ENCODE measurements around the gene CENPX. TPM values are rescaled to one million over a fixed set of nuclear protein-coding genes. Genes with fewer than 3 reads are reported as not detected.

Gene CENPX
- total RNA-seq, 1 experiment from 2014 or later = 77.9 TPM

- no peak overlapping the region for H3K23ac ChIP-seq (ENCODE audit: insufficient read length, low read depth, low read length)
- no peak overlapping the region for H3T11ph ChIP-seq (ENCODE audit: low read length)
- no peak for DNase-seq
- TF ChIP-seq, protein P1, sequence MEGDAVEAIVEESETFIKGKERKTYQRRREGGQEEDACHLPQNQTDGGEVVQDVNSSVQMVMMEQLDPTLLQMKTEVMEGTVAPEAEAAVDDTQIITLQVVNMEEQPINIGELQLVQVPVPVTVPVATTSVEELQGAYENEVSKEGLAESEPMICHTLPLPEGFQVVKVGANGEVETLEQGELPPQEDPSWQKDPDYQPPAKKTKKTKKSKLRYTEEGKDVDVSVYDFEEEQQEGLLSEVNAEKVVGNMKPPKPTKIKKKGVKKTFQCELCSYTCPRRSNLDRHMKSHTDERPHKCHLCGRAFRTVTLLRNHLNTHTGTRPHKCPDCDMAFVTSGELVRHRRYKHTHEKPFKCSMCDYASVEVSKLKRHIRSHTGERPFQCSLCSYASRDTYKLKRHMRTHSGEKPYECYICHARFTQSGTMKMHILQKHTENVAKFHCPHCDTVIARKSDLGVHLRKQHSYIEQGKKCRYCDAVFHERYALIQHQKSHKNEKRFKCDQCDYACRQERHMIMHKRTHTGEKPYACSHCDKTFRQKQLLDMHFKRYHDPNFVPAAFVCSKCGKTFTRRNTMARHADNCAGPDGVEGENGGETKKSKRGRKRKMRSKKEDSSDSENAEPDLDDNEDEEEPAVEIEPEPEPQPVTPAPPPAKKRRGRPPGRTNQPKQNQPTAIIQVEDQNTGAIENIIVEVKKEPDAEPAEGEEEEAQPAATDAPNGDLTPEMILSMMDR (conservative IDR thresholded peaks at IDR 0.05) = no peak
- no peak overlapping the region for H2AK5ac ChIP-seq (ENCODE audit: insufficient read length, low read length)
- no peak overlapping the region for H4K91ac ChIP-seq (ENCODE audit: insufficient read length, low read depth, low read length)
- Mint-ChIP-seq H3K9me3 (no peaks in the 10 kb centered on the region), H3K4me1 (peaks cover 7 to 24% of the 10 kb centered on the region in 2 experiments), H3K27ac (no peak overlapping the region), H3K4me3 (peak overlapping the region in 1 of 2 experiments; percentile 77; a peak in 2 of 5 replicates), H3K27me3 (ENCODE audit: low read depth) (peaks cover 4% of the 10 kb centered on the region), H3K36me3 (ENCODE audit: insufficient read depth in 1 of 3, low read depth in 3 of 3) (peaks cover 8 to 21% (median 16%) of the 10 kb centered on the region in 3 experiments; a peak in 6 of 7 replicates)
- H3K56ac ChIP-seq (ENCODE audit: insufficient read length, low read depth, low read length) = no peak overlapping the region
- WGBS (ENCODE audit: extremely low coverage, insufficient read length, low lambda C conversion rate) = no CpG with 5 or more reads among the region's 38 CpGs
- H4K8ac ChIP-seq (replicated peaks; ENCODE audit: insufficient read length, low read depth, low read length) = no peak overlapping the region
- H4K20me1 ChIP-seq (ENCODE audit: control insufficient read depth, insufficient read depth, insufficient read length) = no peaks in the 10 kb centered on the region
- no peak overlapping the region for H2BK12ac ChIP-seq (ENCODE audit: insufficient read length, low read depth, low read length)
- no peak overlapping the region for H3K27ac ChIP-seq (ENCODE audit: insufficient read length, low read depth, low read length)
- H2BK15ac ChIP-seq (ENCODE audit: low read depth, low read length) = no peak overlapping the region
- no peak overlapping the region for H2AFZ ChIP-seq (ENCODE audit: low read length)
- H3K27me3 ChIP-seq (ENCODE audit: insufficient read depth, low read length) = no peaks in the 10 kb centered on the region; the same call in 1 of the 2 replicates
- no peaks in the 10 kb centered on the region for H3K9me3 ChIP-seq (ENCODE audit: control insufficient read depth, low read depth, low read length)
- H2BK20ac ChIP-seq (ENCODE audit: low read depth, low read length, poor library complexity, severe bottlenecking) = no peak overlapping the region
- no peak overlapping the region for H3K9ac ChIP-seq (ENCODE audit: extremely low read depth, insufficient read length, low read length)
- H3K79me1 ChIP-seq (ENCODE audit: insufficient read depth, low read depth, low read length, poor library complexity, severe bottlenecking) = no peaks in the 10 kb centered on the region
- H2BK120ac ChIP-seq (ENCODE audit: low read depth, low read length, poor library complexity, severe bottlenecking) = no peak overlapping the region
- no peaks in the 10 kb centered on the region for H3K79me2 ChIP-seq (ENCODE audit: insufficient read depth, low read length)
- H3K4me1 ChIP-seq (ENCODE audit: insufficient read depth, low read length) = no peaks in the 10 kb centered on the region
- no peak overlapping the region for H3K14ac ChIP-seq (ENCODE audit: insufficient read depth, low read length)
- no peak overlapping the region for H3K4ac ChIP-seq (ENCODE audit: low read depth, low read length)
- peaks cover 8% of the 10 kb centered on the region for H3K23me2 ChIP-seq (ENCODE audit: insufficient read length, low read depth, low read length, poor library complexity, severe bottlenecking)
- H3K4me2 ChIP-seq (ENCODE audit: insufficient read depth, insufficient read length, low read length) = no peak overlapping the region
- H2BK5ac ChIP-seq (ENCODE audit: insufficient read length, low read length) = no peak overlapping the region
- no peak overlapping the region for H3K18ac ChIP-seq (ENCODE audit: insufficient read length, low read depth, low read length)
- no peak overlapping the region for H4K5ac ChIP-seq (ENCODE audit: insufficient read length, low read depth, low read length)
Measured at GRCh38 chr17:82033359-82034085, 10.8 kb upstream of the CENPX start.

All from H9 (cell line).